Measurements from ENCODE around the gene HLA-DMB.
A peak's percentile ranks its signal among the peaks of the same experiment; 100 is the strongest.

The HLA-DMB gene

DNA sequence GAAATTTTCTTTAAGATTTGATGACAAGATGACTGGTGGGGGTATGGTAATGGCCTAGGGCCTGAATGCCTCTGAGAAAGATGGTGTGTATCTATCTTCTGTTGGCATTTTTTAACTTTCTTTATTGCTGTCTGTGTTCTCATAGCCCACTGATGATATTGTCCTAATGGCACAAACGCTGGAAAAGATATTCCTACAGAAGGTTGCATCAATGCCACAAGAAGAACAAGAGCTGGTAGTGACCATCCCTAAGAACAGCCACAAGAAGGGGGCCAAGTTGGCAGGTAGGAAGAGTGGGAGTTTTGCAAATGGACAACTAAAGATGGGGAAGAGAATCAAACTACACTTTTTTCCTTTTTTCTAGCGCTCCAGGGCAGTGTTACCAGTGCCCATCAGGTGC is 35.1 kb upstream of the HLA-DMB start:
- TF ChIP-seq, protein P1, sequence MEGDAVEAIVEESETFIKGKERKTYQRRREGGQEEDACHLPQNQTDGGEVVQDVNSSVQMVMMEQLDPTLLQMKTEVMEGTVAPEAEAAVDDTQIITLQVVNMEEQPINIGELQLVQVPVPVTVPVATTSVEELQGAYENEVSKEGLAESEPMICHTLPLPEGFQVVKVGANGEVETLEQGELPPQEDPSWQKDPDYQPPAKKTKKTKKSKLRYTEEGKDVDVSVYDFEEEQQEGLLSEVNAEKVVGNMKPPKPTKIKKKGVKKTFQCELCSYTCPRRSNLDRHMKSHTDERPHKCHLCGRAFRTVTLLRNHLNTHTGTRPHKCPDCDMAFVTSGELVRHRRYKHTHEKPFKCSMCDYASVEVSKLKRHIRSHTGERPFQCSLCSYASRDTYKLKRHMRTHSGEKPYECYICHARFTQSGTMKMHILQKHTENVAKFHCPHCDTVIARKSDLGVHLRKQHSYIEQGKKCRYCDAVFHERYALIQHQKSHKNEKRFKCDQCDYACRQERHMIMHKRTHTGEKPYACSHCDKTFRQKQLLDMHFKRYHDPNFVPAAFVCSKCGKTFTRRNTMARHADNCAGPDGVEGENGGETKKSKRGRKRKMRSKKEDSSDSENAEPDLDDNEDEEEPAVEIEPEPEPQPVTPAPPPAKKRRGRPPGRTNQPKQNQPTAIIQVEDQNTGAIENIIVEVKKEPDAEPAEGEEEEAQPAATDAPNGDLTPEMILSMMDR (IDR thresholded peaks at IDR 0.05), result no peak
- no peak for TF ChIP-seq ZFX (IDR thresholded peaks at IDR 0.05; ENCODE audit: borderline replicate concordance)
- H3K27ac ChIP-seq, result peak overlapping the region; percentile 100

DNA sequence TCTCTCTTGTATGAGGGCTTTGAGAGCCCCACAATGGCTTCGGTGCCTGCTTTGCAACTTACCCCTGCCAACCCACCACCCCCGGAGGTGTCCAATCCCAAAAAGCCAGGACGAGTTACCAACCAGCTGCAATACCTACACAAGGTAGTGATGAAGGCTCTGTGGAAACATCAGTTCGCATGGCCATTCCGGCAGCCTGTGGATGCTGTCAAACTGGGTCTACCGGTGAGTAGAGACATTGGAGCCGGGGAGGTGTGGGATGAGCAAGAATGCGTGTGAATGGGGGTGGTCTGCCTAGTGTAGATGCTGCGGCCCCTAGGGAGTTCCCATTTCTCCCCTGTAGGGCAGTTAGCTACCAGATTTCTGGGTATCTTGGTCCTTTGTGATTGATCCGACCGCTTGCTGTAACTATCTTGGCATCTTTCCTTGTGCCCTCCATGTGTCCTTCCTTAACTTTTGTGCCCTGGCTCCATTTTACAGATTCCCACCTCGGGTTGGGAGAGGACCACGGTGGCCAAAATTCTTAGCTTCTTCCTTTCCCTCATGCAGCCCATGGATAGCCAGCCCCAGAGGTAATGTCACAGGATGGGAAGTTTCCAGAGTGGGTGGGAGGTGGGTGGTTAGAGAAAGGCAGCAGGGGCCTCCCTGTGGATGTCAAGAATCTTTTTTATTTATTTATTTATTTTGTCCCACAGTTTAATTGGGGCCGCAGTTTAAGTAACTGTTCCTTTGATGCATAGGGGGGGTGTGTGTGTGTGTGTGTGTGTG is 33.9 kb upstream of the HLA-DMB start:
- peak overlapping the region; percentile 100 for H3K27ac ChIP-seq
- TF ChIP-seq, protein P1 (IDR thresholded peaks at IDR 0.05), result no peak
- no peak for TF ChIP-seq ZFX (IDR thresholded peaks at IDR 0.05; ENCODE audit: borderline replicate concordance)

GRCh38 chr6:32974016-32974333 is 33.1 kb upstream of the HLA-DMB start:
- TF ChIP-seq, protein P1 (IDR thresholded peaks at IDR 0.05), result no peak
- H3K27ac ChIP-seq, result peak overlapping the region; percentile 100

DNA sequence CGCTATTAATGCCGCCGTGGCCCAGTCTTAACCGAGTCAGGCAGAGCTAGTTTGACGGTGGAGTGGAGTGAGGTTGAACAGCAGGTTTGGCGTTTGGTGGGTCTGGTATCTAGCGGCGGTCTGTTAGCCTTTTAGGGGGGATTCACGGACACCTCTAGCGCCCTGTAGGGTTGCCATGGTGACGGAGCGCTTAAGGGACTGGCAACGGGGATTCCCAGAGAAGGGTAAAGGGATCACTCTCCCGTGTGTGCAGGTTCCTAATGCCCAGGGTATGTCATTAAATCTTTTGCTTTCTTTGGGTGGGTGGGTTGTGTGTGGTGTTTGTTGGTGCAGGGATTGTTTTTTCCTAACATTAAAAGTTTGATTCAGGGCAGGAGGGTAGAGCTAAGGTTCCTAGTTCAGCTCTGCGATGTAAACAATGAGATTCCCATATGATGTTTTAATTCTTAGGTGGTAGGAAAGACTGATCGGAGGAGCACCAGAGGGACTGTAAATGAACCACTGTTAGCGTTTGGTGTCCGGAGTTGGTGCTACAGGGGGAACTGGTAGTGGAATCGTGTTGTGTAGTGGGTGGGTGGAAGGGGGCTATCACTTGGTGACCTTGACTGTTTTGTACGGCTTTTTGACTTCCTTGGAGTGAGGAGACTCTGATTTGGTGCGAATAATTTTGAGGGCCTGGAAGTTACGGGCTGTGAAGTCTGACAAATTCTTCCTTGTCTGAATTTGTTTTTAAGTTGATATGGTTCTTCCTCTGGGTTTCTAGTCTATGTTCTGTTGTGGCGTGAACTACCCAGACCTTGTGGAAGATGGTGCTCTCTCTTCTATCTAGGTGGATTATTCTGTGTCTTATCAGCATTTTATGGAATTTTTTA is 32.6 kb upstream of the HLA-DMB start:
- H3K27ac ChIP-seq, result peak overlapping the region; percentile 100
- TF ChIP-seq, protein P1 (IDR thresholded peaks at IDR 0.05), result no peak
- TF ChIP-seq ZFX (IDR thresholded peaks at IDR 0.05; ENCODE audit: borderline replicate concordance), result no peak

- H3K27ac ChIP-seq, result peak overlapping the region; percentile 100
- TF ChIP-seq, protein P1 (IDR thresholded peaks at IDR 0.05), result no peak
- no peak for TF ChIP-seq ZFX (IDR thresholded peaks at IDR 0.05; ENCODE audit: borderline replicate concordance)
These were observed 31.7 kb upstream of the HLA-DMB start for GRCh38 chr6:32972353-32973143.

- TF ChIP-seq, protein P1 (IDR thresholded peaks at IDR 0.05), result no peak
- TF ChIP-seq ZFX (IDR thresholded peaks at IDR 0.05; ENCODE audit: borderline replicate concordance), result no peak
These were observed 30.9 kb upstream of the HLA-DMB start for GRCh38 chr6:32971581-32972352.

More at GRCh38 chr6:32971581-32972352, 30.9 kb upstream of the HLA-DMB start:
- peak overlapping the region; percentile 100 for H3K27ac ChIP-seq

Data from 22Rv1 (cell line).